Activated CD8-positive, alpha-beta T cell treated with anti-CD3 and anti-CD28 coated beads for 36 hours (primary cell): ENCODE results near the gene ZNF519. TPM values are rescaled to one million over a fixed set of nuclear protein-coding genes. Genes with fewer than 3 reads are reported as not detected.

ENCODE experiments used
- ATAC-seq: fragments of 200-7000 bp; cut with Tn5 transposase; one replicate; pipeline ENCODE4 v1.10.0; 2021; ENCODE audit warnings: mild to moderate bottlenecking, moderate library complexity
- CTCF ChIA-PET: fragments of 350-600 bp; sonication (Branson Sonifier 250); formaldehyde crosslinking; loops from one replicate; lab custom pipeline; 2021; ENCODE audit warnings: antibody characterized with exemption; lab: Charles Lee
- POLR2A ChIA-PET: fragments of 350-600 bp; sonication (Branson Sonifier 250); formaldehyde crosslinking; loops from one replicate; lab custom pipeline; 2021; ENCODE audit warnings: antibody characterized with exemption; lab: Charles Lee
- DNase-seq: peaks from one replicate; pipeline ENCODE4 v3.0.0-alpha.2; 2020
- H3K27ac Mint-ChIP-seq: one replicate; pipeline ENCODE4 v1.8.0; 2021; ENCODE audit warnings: mild to moderate bottlenecking, mixed read lengths
- H3K27me3 Mint-ChIP-seq: one replicate; pipeline ENCODE4 v1.8.0; 2021; ENCODE audit warnings: mixed read lengths
- H3K36me3 Mint-ChIP-seq: one replicate; pipeline ENCODE4 v1.8.0; 2021; ENCODE audit warnings: low read depth, mixed read lengths
- H3K4me1 Mint-ChIP-seq: one replicate; pipeline ENCODE4 v1.8.0; 2021; ENCODE audit warnings: low read depth, mixed read lengths
- H3K4me3 Mint-ChIP-seq: one replicate; pipeline ENCODE4 v1.8.0; 2021; ENCODE audit warnings: mild to moderate bottlenecking, moderate library complexity, mixed read lengths
- H3K9me3 Mint-ChIP-seq: one replicate; pipeline ENCODE4 v1.8.0; 2021; ENCODE audit warnings: mixed read lengths
- intact Hi-C: fragments of 100-400 bp; cut with micrococcal nuclease; formaldehyde crosslinking; loops from one replicate; pipeline ENCODE4 v1.10.0; 2022
- total RNA-seq, 2 experiments: library from RNA; stranded (reverse); gene quantifications; one replicate each; pipeline ENCODE4 v1.2.3, GENCODE V29; 2021
- TF ChIP-seq, protein P1 (sequence below): fragments of 200-600 bp; IDR thresholded peaks from one replicate; pipeline ENCODE4 v1.8.0; 2022; ENCODE audit warnings: antibody characterized with exemption, mild to moderate bottlenecking

Gene ZNF519
- total RNA-seq, 2 experiments from 2014 or later: 14.9 to 17.7 TPM

DNA sequence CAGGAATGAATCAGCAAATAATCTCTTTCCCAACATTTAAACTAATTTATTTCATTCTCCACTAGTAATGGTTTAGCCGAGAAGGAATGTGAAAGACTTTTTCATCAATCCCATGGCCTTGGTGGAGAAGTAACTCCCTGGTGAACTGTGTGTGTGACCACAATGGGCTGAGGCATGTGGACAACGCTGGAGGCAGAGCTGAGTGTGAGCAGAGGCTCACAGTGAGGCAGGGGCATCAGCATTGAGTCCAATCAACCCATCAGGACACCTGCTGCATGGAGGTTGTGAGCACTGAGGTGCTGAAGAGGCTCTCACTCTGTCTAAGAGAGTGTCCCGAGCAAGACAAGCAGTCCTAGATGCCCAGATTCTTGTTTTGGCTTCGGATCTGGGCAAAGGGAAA is 78.6 kb downstream of the ZNF519 start:
- Mint-ChIP-seq H3K27me3 (no peaks in the 10 kb centered on the region), H3K36me3 (no peaks in the 10 kb centered on the region), H3K4me1 (no peaks in the 10 kb centered on the region), H3K4me3 (no peak overlapping the region), H3K9me3 (peaks cover 15% of the 10 kb centered on the region), H3K27ac (no peak overlapping the region)
- ChIA-PET CTCF (interaction anchor here (1.1 kb wide), 1 partner anchor 34 kb away, joined by 3 read pairs; no protein-coding TSS in a partner anchor), POLR2A (interaction anchor here (0.6 kb wide), 1 partner anchor 23 kb away, joined by 3 read pairs; no protein-coding TSS in a partner anchor)
- intact Hi-C loops: no loop called here
- TF ChIP-seq, protein P1, sequence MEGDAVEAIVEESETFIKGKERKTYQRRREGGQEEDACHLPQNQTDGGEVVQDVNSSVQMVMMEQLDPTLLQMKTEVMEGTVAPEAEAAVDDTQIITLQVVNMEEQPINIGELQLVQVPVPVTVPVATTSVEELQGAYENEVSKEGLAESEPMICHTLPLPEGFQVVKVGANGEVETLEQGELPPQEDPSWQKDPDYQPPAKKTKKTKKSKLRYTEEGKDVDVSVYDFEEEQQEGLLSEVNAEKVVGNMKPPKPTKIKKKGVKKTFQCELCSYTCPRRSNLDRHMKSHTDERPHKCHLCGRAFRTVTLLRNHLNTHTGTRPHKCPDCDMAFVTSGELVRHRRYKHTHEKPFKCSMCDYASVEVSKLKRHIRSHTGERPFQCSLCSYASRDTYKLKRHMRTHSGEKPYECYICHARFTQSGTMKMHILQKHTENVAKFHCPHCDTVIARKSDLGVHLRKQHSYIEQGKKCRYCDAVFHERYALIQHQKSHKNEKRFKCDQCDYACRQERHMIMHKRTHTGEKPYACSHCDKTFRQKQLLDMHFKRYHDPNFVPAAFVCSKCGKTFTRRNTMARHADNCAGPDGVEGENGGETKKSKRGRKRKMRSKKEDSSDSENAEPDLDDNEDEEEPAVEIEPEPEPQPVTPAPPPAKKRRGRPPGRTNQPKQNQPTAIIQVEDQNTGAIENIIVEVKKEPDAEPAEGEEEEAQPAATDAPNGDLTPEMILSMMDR: no peak
- ATAC-seq (no peak), DNase-seq (no peak)

Other genes with a start within 250 kb of the ZNF519 start
- gene MC2R, start 216.9 kb downstream of the ZNF519 start, total RNA-seq: not detected